ENCODE data around the gene SLC1A7. TPM values are rescaled to one million over a fixed set of nuclear protein-coding genes. Genes with fewer than 3 reads are reported as not detected.
A peak's percentile ranks its signal among the peaks of the same experiment; 100 is the strongest.

Gene SLC1A7
- total RNA-seq, 1 donor from 2014 or later = not detected

DNA sequence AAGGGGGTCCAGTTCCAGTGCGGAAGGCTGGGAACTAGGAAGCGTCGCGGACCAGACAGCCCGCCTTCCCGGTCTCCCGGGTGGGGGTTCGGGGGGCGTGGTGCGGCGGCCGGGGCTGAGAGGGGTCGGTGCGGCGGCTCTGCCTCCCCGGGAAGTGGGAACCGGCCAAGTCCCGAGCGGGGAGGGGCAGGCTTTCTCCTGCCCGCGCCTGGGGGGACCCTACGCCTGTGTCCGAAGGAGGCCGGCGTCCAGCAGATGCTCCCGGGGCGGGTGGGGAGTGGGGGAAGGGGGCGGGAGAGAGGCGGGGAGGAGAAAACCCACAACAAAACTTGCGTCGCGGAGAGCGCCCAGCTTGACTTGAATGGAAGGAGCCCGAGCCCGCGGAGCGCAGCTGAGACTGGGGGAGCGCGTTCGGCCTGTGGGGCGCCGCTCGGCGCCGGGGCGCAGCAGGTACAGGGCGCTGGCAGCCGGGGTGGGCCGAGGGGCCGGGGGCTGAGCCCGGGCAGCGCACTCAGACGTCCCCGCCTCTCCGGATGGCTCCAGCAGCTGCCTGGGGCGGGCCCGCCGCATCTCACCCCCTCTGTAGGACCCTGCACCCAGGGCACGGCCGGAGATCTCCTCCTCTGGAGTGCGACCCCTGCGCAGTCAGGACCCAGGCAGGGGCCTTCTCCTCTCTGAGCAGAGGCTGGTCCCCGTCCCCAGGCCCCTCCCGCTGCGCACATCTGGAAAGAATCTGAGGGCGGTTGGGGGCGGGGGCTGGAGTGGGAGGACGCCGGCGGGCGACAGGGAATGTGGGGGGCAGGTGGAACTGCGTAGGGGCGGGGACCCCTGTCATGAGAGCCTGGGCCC, 80.4 kb downstream of the SLC1A7 start, which contains the start of gene PODN:
Gene PODN (plus strand): TSS at position 355 of the 849 bp plus-strand sequence. CDS start 7,643 bp downstream, outside the sequence.
- Histone ChIP-seq H3K4me1 (peaks cover 10% of the 10 kb centered on the region), H3F3A (ENCODE audit: low read depth) (peaks cover 5% of the 10 kb centered on the region), H4K20me1 (ENCODE audit: low read depth) (no peaks in the 10 kb centered on the region), H3K36me3 (no peaks in the 10 kb centered on the region), H3K9ac (no peak within 1 kb of the TSS), H3K9me3 (ENCODE audit: low read depth) (no peaks in the 10 kb centered on the region), H3K4me3 (peak within 1 kb of the TSS; percentile 66), H3K79me2 (ENCODE audit: low read depth) (no peaks in the 10 kb centered on the region), H3K27ac (no peak within 1 kb of the TSS), H3K4me2 (peak within 1 kb of the TSS; percentile 95), H2AFZ (replicated peaks) (peak within 1 kb of the TSS; percentile 60), H3K27me3 (peaks cover 84% of the 10 kb centered on the region)
- Mint-ChIP-seq H3K9me3 (no peaks in the 10 kb centered on the region), H3K36me3 (no peaks in the 10 kb centered on the region), H3K27ac (no peak within 1 kb of the TSS), H3K4me3 (peak within 1 kb of the TSS; percentile 83), H3K4me1 (peaks cover 13% of the 10 kb centered on the region), H3K27me3 (ENCODE audit: insufficient read depth, low read depth) (peaks cover 45% of the 10 kb centered on the region)
- peak; percentile 80 for TF ChIP-seq EZH2phosphoT487 (IDR thresholded peaks at IDR 0.05)
- no peak for TF ChIP-seq CTCF (IDR thresholded peaks at IDR 0.05)
- peak; percentile 86 for TF ChIP-seq EZH2 (IDR thresholded peaks at IDR 0.05)
- peak; percentile 64 for DNase-seq (ENCODE audit: low spot score)

- no peak for DNase-seq (ENCODE audit: low spot score)
- H3K27me3 Mint-ChIP-seq (ENCODE audit: insufficient read depth, low read depth) = peaks cover 42% of the 10 kb centered on the region
- no peaks in the 10 kb centered on the region for H3K36me3 Mint-ChIP-seq
- peaks cover 85% of the 10 kb centered on the region for H3K27me3 ChIP-seq
- H3K36me3 ChIP-seq = no peaks in the 10 kb centered on the region
- no peak overlapping the region for H3K9ac ChIP-seq
- H3K4me3 ChIP-seq = peak overlapping the region; percentile 66
- peaks cover 10% of the 10 kb centered on the region for H3K4me1 Mint-ChIP-seq
- H3K4me1 ChIP-seq = peaks cover 10% of the 10 kb centered on the region
- TF ChIP-seq EZH2phosphoT487 (IDR thresholded peaks at IDR 0.05) (no peak), EZH2 (IDR thresholded peaks at IDR 0.05) (no peak), CTCF (IDR thresholded peaks at IDR 0.05) (no peak)
- no peaks in the 10 kb centered on the region for H3K9me3 Mint-ChIP-seq
- no peaks in the 10 kb centered on the region for H3K79me2 ChIP-seq (ENCODE audit: low read depth)
- peaks cover 5% of the 10 kb centered on the region for H3F3A ChIP-seq (ENCODE audit: low read depth)
- H3K9me3 ChIP-seq (ENCODE audit: low read depth) = no peaks in the 10 kb centered on the region
- no peak overlapping the region for H3K27ac Mint-ChIP-seq
- peak overlapping the region; percentile 60 for H2AFZ ChIP-seq (replicated peaks)
- no peaks in the 10 kb centered on the region for H4K20me1 ChIP-seq (ENCODE audit: low read depth)
- H3K4me2 ChIP-seq = peak overlapping the region; percentile 95
- peak overlapping the region; percentile 83 for H3K4me3 Mint-ChIP-seq
- H3K27ac ChIP-seq = no peak overlapping the region
Measured at GRCh38 chr1:53061123-53061858, 81.1 kb downstream of the SLC1A7 start.

DNA sequence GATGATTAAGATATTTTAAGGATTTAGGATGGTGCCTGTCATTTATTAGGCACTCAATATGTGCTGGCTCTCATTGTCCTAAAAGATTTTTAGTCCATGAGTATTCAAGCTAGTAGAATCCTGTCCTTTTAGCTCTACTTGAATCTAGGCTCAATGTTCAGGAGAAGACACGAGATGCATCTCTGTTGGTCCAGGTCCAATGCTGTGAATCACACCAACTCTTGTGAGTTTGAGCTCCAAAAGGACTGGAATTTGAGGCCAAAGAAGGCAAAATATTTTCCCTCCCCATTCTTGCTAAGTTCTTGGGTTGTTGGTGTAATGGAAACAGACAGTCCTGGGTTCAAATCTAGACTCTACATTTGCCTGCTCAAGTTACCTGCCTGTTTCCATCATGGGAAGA, 81.9 kb downstream of the SLC1A7 start:
- peaks cover 41% of the 10 kb centered on the region for H3K27me3 Mint-ChIP-seq (ENCODE audit: insufficient read depth, low read depth)
- DNase-seq (ENCODE audit: low spot score) = no peak

More for the DNA sequence above, 81.9 kb downstream of the SLC1A7 start:
- H3K4me3 ChIP-seq = no peak overlapping the region
- H3K27me3 ChIP-seq = peaks cover 85% of the 10 kb centered on the region
- no peak overlapping the region for H3K9ac ChIP-seq
- H3K27ac ChIP-seq = no peak overlapping the region
- H3K27ac Mint-ChIP-seq = no peak overlapping the region
- H3K9me3 ChIP-seq (ENCODE audit: low read depth) = no peaks in the 10 kb centered on the region
- H3K4me3 Mint-ChIP-seq = no peak overlapping the region
- no peaks in the 10 kb centered on the region for H3K36me3 Mint-ChIP-seq
- H3K4me1 ChIP-seq = peaks cover 10% of the 10 kb centered on the region
- H3F3A ChIP-seq (ENCODE audit: low read depth) = peaks cover 5% of the 10 kb centered on the region
- peaks cover 10% of the 10 kb centered on the region for H3K4me1 Mint-ChIP-seq
- no peaks in the 10 kb centered on the region for H3K36me3 ChIP-seq
- no peaks in the 10 kb centered on the region for H3K79me2 ChIP-seq (ENCODE audit: low read depth)
- no peak overlapping the region for H2AFZ ChIP-seq (replicated peaks)
- no peaks in the 10 kb centered on the region for H3K9me3 Mint-ChIP-seq
- TF ChIP-seq EZH2phosphoT487 (IDR thresholded peaks at IDR 0.05) (no peak), CTCF (IDR thresholded peaks at IDR 0.05) (no peak), EZH2 (IDR thresholded peaks at IDR 0.05) (no peak)
- H4K20me1 ChIP-seq (ENCODE audit: low read depth) = no peaks in the 10 kb centered on the region
- no peak overlapping the region for H3K4me2 ChIP-seq

Measured in neural progenitor cell (in vitro differentiated cells).